ENCODE results near the gene PRKAR2A.

DNA sequence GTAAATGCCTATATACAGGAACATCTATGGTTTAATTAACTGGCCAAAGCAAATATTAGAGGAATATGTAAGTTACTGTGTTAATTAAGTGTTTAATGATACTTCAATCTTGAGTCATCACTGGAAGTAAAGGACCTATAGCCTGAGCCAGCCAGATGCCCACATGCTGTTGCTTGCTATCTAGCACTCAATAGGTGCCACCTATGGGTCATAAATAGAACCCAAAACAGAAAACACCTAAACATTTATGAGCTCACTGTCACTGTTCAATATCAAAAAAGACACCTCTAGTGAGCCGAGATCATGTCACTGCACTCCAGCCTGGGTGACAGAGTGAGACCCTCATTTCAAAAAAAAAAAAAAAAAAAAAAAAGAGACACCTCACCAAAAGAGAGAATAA is 82.3 kb downstream of the PRKAR2A start:
- TF ChIP-seq, protein P1, sequence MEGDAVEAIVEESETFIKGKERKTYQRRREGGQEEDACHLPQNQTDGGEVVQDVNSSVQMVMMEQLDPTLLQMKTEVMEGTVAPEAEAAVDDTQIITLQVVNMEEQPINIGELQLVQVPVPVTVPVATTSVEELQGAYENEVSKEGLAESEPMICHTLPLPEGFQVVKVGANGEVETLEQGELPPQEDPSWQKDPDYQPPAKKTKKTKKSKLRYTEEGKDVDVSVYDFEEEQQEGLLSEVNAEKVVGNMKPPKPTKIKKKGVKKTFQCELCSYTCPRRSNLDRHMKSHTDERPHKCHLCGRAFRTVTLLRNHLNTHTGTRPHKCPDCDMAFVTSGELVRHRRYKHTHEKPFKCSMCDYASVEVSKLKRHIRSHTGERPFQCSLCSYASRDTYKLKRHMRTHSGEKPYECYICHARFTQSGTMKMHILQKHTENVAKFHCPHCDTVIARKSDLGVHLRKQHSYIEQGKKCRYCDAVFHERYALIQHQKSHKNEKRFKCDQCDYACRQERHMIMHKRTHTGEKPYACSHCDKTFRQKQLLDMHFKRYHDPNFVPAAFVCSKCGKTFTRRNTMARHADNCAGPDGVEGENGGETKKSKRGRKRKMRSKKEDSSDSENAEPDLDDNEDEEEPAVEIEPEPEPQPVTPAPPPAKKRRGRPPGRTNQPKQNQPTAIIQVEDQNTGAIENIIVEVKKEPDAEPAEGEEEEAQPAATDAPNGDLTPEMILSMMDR (IDR thresholded peaks at IDR 0.05) = no peak
- TF ChIP-seq POLR2A (IDR thresholded peaks at IDR 0.05) = no peak
